ENCODE results near the gene LRRC2. TPM values are rescaled to one million over a fixed set of nuclear protein-coding genes. Genes with fewer than 3 reads are reported as not detected.
"Not testable (repeated sequence)": the region's sequence is repeated elsewhere in the genome, so short reads cannot be mapped to it uniquely, and the experiment has no call there.

LRRC2 gene
- total and polyA plus RNA-seq, 2 experiments from 2014 or later: 0.60 to 4.4 TPM

DNA sequence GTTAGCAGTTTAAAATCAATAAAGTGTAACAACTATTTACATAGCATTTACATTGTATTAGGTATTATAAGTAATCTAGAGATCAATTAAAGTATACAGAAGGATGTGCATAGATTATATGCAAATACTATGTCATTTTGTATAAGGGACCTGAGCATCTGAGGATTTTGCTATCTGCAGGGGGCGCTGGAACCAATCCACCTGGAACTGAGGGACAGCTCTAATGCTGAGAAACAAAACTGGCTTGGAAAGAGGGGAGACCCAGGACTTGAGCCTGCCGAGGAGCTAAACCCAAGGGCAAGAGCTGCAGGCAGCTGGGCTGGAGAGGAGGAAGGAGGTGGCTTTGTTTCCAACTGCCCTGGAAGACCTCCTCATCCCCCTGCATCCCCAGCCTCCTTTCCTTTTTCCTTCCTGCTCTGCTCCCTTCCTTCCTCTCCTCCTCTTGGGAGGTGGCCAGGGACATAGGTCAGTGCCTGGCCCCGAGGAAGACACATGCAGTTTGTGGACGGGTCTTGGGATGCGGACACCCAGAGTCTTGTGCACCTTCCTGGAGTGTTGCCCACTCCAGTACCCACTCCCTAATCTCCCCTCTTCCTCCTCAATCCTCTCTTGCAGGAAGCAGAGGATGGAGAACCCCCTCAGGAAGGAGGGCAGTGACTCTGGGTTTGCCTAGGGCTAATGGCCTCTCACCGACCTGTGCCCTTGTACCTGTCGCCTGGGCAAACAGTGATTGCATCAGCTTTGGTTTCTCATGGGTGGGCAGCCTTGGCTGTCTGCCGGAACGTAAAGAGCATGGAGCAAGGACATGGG lies 69.2 kb downstream of the LRRC2 start:
- no peak for DNase-seq (ENCODE audit: low spot score)
- 74% methylated on average over 9 of the region's 9 CpGs for WGBS (ENCODE audit: low lambda C conversion rate, missing lambda C conversion rate)

DNA sequence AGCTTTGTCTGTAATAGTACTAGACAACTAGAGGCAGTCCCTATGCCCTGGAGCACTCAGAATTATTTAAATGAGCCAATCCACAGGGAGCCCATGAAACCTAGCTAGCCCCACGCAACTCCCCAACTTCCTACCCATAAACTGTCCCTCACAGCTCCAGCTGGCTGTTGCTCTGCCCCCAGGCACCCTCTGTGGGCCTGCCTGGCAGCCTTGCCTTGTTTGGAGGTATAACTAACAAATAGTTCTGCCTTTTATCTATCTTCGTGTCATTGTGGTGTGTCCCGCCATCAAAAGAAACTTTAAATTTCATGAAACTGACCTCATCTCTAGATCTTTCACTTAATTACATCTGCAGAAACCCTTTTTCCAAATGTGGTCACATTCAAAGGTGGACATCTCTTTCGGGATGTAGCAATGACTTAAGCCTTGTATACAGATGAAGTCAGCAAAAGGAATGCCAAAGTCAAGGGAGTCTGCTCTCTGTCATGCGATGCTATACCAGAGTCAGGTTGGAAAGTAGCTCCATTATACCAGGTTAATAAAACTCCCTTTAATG lies 70.1 kb downstream of the LRRC2 start:
- TF ChIP-seq CTCF (IDR thresholded peaks at IDR 0.05; ENCODE audit: poor library complexity): no peak
- no peak for TF ChIP-seq EZH2 (IDR thresholded peaks at IDR 0.05; ENCODE audit: borderline replicate concordance)
- WGBS (ENCODE audit: low lambda C conversion rate, missing lambda C conversion rate): 59% methylated on average over 5 of the region's 5 CpGs
- no peaks in the 10 kb centered on the region for H3K79me2 ChIP-seq
- peaks cover 8% of the 10 kb centered on the region for H3K4me1 ChIP-seq (ENCODE audit: insufficient read depth)
- H4K20me1 ChIP-seq (ENCODE audit: insufficient read depth, poor library complexity, severe bottlenecking): no peaks in the 10 kb centered on the region
- H2AFZ ChIP-seq: no peak overlapping the region
- H3K4me3 ChIP-seq: no peak overlapping the region
- H3K9me2 ChIP-seq (replicated peaks; ENCODE audit: insufficient read depth): no peaks in the 10 kb centered on the region
- no peaks in the 10 kb centered on the region for H3K36me3 ChIP-seq (replicated peaks; ENCODE audit: insufficient read depth, low read depth)
- H3K27ac ChIP-seq: no peak overlapping the region
- DNase-seq (ENCODE audit: low spot score): no peak
- H3K4me2 ChIP-seq: no peak overlapping the region
- no peaks in the 10 kb centered on the region for H3K9me3 ChIP-seq (ENCODE audit: low read depth)
- no peaks in the 10 kb centered on the region for H3K27me3 ChIP-seq

More for the DNA sequence above, 69.2 kb downstream of the LRRC2 start:
- H3K4me1 ChIP-seq (ENCODE audit: insufficient read depth): peaks cover 17% of the 10 kb centered on the region
- H3K4me2 ChIP-seq: no peak overlapping the region
- H3K9me2 ChIP-seq (replicated peaks; ENCODE audit: insufficient read depth): no peaks in the 10 kb centered on the region
- no peak overlapping the region for H3K4me3 ChIP-seq
- no peaks in the 10 kb centered on the region for H4K20me1 ChIP-seq (ENCODE audit: insufficient read depth, poor library complexity, severe bottlenecking)
- no peaks in the 10 kb centered on the region for H3K9me3 ChIP-seq (ENCODE audit: low read depth)
- H3K79me2 ChIP-seq: no peaks in the 10 kb centered on the region
- H2AFZ ChIP-seq: no peak overlapping the region
- no peaks in the 10 kb centered on the region for H3K36me3 ChIP-seq (replicated peaks; ENCODE audit: insufficient read depth, low read depth)
- peak; percentile 27 for TF ChIP-seq CTCF (IDR thresholded peaks at IDR 0.05; ENCODE audit: poor library complexity)
- TF ChIP-seq EZH2 (IDR thresholded peaks at IDR 0.05; ENCODE audit: borderline replicate concordance): no peak
- H3K27me3 ChIP-seq: no peaks in the 10 kb centered on the region
- no peak overlapping the region for H3K27ac ChIP-seq

DNA sequence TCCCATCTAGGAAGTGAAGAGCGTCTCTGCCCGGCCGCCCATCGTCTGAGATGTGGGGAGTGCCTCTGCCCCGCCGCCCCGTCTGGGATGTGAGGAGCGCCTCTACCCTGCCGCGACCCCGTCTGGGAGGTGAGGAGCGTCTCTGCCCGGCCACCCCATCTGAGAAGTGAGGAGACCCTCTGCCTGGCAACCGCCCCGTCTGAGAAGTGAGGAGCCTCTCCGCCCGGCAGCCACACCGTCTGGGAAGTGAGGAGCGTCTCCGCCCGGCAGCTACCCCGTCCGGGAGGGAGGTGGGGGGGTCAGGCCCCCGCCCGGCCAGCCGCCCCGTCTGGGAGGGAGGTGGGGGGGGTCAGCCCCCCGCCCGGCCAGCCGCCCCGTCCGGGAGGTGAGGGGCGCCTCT lies 71.6 kb downstream of the LRRC2 start:
- H3K4me3 ChIP-seq; H3K4me2 ChIP-seq; DNase-seq (ENCODE audit: low spot score); H3K79me2 ChIP-seq; H3K36me3 ChIP-seq (replicated peaks; ENCODE audit: insufficient read depth, low read depth); H3K9me2 ChIP-seq (replicated peaks; ENCODE audit: insufficient read depth); H2AFZ ChIP-seq; H3K9me3 ChIP-seq (ENCODE audit: low read depth); H3K27ac ChIP-seq; H3K4me1 ChIP-seq (ENCODE audit: insufficient read depth); H3K27me3 ChIP-seq; H4K20me1 ChIP-seq (ENCODE audit: insufficient read depth, poor library complexity, severe bottlenecking): not testable (repeated sequence)
- 100% methylated on average over 5 of the region's 33 CpGs for WGBS (ENCODE audit: low lambda C conversion rate, missing lambda C conversion rate)

- TF ChIP-seq CTCF (IDR thresholded peaks at IDR 0.05; ENCODE audit: poor library complexity) (no peak), EZH2 (IDR thresholded peaks at IDR 0.05; ENCODE audit: borderline replicate concordance) (no peak), EZH2phosphoT487 (IDR thresholded peaks at IDR 0.05; ENCODE audit: low read depth, severe bottlenecking, unreplicated experiment) (no peak)
- H3K27me3 ChIP-seq: no peaks in the 10 kb centered on the region
- no peak for DNase-seq (ENCODE audit: low spot score)
- H3K36me3 ChIP-seq (replicated peaks; ENCODE audit: insufficient read depth, low read depth): no peaks in the 10 kb centered on the region
- no peak overlapping the region for H2AFZ ChIP-seq
- H3K9me3 ChIP-seq (ENCODE audit: low read depth): no peaks in the 10 kb centered on the region
- no peaks in the 10 kb centered on the region for H4K20me1 ChIP-seq (ENCODE audit: insufficient read depth, poor library complexity, severe bottlenecking)
- no peak overlapping the region for H3K4me2 ChIP-seq
- no peaks in the 10 kb centered on the region for H3K4me1 ChIP-seq (ENCODE audit: insufficient read depth)
- 91% methylated on average over 6 of the region's 6 CpGs for WGBS (ENCODE audit: low lambda C conversion rate, missing lambda C conversion rate)
- H3K4me3 ChIP-seq: no peak overlapping the region
- H3K79me2 ChIP-seq: no peaks in the 10 kb centered on the region
- no peak overlapping the region for H3K27ac ChIP-seq
- H3K9me2 ChIP-seq (replicated peaks; ENCODE audit: insufficient read depth): no peaks in the 10 kb centered on the region
Observed at GRCh38 chr3:46492890-46493547, 73.1 kb downstream of the LRRC2 start.
